Vagina (tissue), 2 donors: ENCODE data around the gene KLHL3. TPM values are rescaled to one million over a fixed set of nuclear protein-coding genes. Genes with fewer than 3 reads are reported as not detected.
A peak's percentile ranks its signal among the peaks of the same experiment; 100 is the strongest.
"Not testable (repeated sequence)": the region's sequence is repeated elsewhere in the genome, so short reads cannot be mapped to it uniquely, and the experiment has no call there.

ENCODE experiments used
- DNase-seq, 2 donors: peaks; one replicate each; pipeline ENCODE4 v3.0.0-alpha.2; 2017; ENCODE audit errors: extremely low spot score in 2 of 2
- H3K27ac ChIP-seq: fragments of 200-600 bp; sonication (generic); one replicate; pipeline ENCODE4 v1.5.1; 2019
- H3K27me3 ChIP-seq: fragments of 200-600 bp; sonication (generic); one replicate; pipeline ENCODE4 v1.5.1; 2019
- H3K36me3 ChIP-seq, 2 donors: fragments of 200-600 bp; sonication (generic); one replicate each; pipeline ENCODE4 v1.5.1; 2017 to 2019
- H3K4me1 ChIP-seq: fragments of 200-600 bp; sonication (generic); one replicate; pipeline ENCODE4 v1.5.1; 2019
- H3K4me3 ChIP-seq, 2 donors: fragments of 200-600 bp; sonication (generic); 1 replicate in 1 of 2; 2 replicates in 1 of 2; pipeline ENCODE4 v1.5.1; 2016 to 2019
- H3K9me3 ChIP-seq: fragments of 200-600 bp; sonication (generic); one replicate; pipeline ENCODE4 v1.5.1; 2019
- POLR2A ChIP-seq, 2 donors: fragments of 450-650 bp; IDR thresholded peaks; one replicate each; pipeline ENCODE4 v1.6.1; 2017; ENCODE audit warnings: antibody characterized with exemption in 2 of 2, mild to moderate bottlenecking in 2 of 2, moderate library complexity in 2 of 2
- POLR2AphosphoS5 ChIP-seq, 2 donors: sonication (generic); formaldehyde crosslinking; IDR thresholded peaks; one replicate each; pipeline ENCODE4 v1.9.0; 2017; ENCODE audit warnings: antibody characterized with exemption in 2 of 2, mild to moderate bottlenecking in 2 of 2, low read depth in 1 of 2; ENCODE audit not compliant: insufficient read depth in 1 of 2
- intact Hi-C: fragments of 100-400 bp; cut with DNase I; formaldehyde crosslinking; loops from one replicate; pipeline ENCODE4 v1.15.1; 2023
- total RNA-seq: library from RNA; depleted of rRNA; stranded (reverse); fragments of >200 nt; gene quantifications from one replicate; pipeline ENCODE4 v1.2.3, GENCODE V29; 2016
- TF ChIP-seq, protein P1 (sequence below), 3 experiments: fragments of 450-650 bp in 2 of 3; fragments of 200-600 bp in 1 of 3; sonication (generic) in 1 of 3; IDR thresholded peaks; one replicate each; pipeline ENCODE4 v1.5.1; 2017 to 2019; ENCODE audit warnings: antibody characterized with exemption in 3 of 3, mild to moderate bottlenecking in 2 of 3, moderate library complexity in 2 of 3

Gene KLHL3
- total RNA-seq, 1 donor from 2014 or later = 7.4 TPM

DNA sequence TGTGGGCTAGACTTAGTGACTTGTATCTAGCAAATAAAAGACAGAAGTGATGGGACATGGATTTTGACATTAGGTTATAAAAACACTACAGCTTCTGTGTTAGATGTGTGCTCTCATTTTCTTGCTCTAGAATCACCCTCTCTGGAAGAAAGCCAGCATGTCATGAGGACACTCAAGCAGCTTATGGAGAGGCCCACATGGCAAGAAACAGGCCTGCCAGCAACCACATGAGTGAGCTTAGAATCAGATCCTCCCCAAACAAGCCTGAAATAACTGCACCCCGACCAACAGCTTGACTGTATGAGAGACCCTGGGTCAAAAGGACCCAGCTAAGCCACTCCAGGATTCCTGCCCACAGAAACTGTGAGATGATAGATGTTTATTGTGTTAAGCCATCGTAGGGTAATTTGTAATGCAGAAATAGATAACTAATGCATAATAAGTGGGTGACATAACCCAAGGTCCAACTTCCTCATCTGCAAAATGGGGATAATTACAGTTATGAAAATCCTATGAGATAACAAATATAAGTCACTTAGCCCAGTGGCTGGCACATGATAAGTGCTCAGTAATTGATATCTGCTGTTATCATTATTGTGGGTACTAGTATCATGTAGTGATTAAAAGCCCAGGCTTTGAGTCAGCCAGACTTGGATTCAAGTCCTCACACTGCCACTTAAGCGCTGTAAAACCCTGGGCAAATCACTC lies 86.5 kb downstream of the KLHL3 start:
- TF ChIP-seq, protein P1, sequence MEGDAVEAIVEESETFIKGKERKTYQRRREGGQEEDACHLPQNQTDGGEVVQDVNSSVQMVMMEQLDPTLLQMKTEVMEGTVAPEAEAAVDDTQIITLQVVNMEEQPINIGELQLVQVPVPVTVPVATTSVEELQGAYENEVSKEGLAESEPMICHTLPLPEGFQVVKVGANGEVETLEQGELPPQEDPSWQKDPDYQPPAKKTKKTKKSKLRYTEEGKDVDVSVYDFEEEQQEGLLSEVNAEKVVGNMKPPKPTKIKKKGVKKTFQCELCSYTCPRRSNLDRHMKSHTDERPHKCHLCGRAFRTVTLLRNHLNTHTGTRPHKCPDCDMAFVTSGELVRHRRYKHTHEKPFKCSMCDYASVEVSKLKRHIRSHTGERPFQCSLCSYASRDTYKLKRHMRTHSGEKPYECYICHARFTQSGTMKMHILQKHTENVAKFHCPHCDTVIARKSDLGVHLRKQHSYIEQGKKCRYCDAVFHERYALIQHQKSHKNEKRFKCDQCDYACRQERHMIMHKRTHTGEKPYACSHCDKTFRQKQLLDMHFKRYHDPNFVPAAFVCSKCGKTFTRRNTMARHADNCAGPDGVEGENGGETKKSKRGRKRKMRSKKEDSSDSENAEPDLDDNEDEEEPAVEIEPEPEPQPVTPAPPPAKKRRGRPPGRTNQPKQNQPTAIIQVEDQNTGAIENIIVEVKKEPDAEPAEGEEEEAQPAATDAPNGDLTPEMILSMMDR (IDR thresholded peaks at IDR 0.05) = no peak
- no peak for TF ChIP-seq POLR2A (IDR thresholded peaks at IDR 0.05)
- no peak for TF ChIP-seq POLR2AphosphoS5 (IDR thresholded peaks at IDR 0.05; ENCODE audit: insufficient read depth in 1 of 2, low read depth in 1 of 2)
- H3K36me3 ChIP-seq = no peaks in the 10 kb centered on the region
- no peaks in the 10 kb centered on the region for H3K4me1 ChIP-seq
- no peaks in the 10 kb centered on the region for H3K27me3 ChIP-seq
- H3K9me3 ChIP-seq = no peaks in the 10 kb centered on the region
- no peak overlapping the region for H3K4me3 ChIP-seq
- H3K27ac ChIP-seq = peak overlapping the region; percentile 45
- DNase-seq = no peak
- intact Hi-C loops = no loop called here

DNA sequence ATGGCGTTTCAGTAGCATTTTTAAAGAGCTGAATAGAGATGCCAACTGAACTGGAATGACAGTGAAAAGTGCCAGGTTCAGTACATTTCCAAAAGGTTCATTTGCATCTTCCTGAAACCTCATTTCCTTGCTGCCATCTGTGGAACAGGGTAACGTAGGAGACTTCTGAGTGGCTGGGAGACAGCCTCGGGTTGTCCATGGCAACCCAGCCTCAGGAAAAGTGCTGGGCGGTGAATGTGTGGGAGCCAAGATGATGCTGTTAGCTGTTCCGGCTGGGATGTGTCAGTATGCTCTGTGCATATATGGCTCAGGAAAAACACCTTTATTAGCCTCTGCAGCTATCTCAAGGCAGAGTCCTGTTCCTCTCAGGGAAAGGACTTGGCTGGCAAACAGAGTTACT lies 87.5 kb downstream of the KLHL3 start:
- Histone ChIP-seq H3K4me3 (no peak overlapping the region), H3K27me3 (no peaks in the 10 kb centered on the region), H3K36me3 (no peaks in the 10 kb centered on the region), H3K9me3 (no peaks in the 10 kb centered on the region), H3K4me1 (no peaks in the 10 kb centered on the region), H3K27ac (peak overlapping the region; percentile 45)
- intact Hi-C loops = no loop called here
- no peak for DNase-seq
- TF ChIP-seq POLR2A (IDR thresholded peaks at IDR 0.05) (no peak), POLR2AphosphoS5 (IDR thresholded peaks at IDR 0.05; ENCODE audit: insufficient read depth in 1 of 2, low read depth in 1 of 2) (no peak)
- TF ChIP-seq, protein P1 (IDR thresholded peaks at IDR 0.05) = no peak

DNA sequence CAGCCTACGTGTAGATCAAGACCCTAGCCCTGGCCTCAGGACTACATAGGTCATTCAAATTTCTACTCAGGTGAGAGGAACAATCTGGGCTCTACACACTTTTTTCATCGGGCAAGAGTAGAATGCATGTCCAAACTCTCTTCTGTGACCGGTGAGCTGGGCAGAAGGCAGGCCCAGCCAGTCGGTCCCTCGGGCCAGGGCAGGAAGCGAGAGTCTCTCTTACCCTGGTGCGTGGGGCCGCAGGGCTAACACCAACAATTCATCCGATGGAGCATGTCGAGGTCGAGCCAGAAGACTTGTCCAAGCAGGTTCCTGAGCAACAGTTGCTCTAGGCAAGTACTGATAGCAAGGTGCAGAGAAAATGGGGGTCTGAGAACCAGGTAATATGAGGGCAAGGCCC lies 88.5 kb downstream of the KLHL3 start:
- H3K9me3 ChIP-seq = no peaks in the 10 kb centered on the region
- H3K4me3 ChIP-seq = no peak overlapping the region
- intact Hi-C loops = no loop called here
- DNase-seq = no peak
- no peaks in the 10 kb centered on the region for H3K27me3 ChIP-seq
- H3K36me3 ChIP-seq = no peaks in the 10 kb centered on the region
- TF ChIP-seq POLR2A (IDR thresholded peaks at IDR 0.05) (no peak), POLR2AphosphoS5 (IDR thresholded peaks at IDR 0.05; ENCODE audit: insufficient read depth in 1 of 2, low read depth in 1 of 2) (no peak)
- no peak overlapping the region for H3K27ac ChIP-seq
- H3K4me1 ChIP-seq = no peaks in the 10 kb centered on the region

DNA sequence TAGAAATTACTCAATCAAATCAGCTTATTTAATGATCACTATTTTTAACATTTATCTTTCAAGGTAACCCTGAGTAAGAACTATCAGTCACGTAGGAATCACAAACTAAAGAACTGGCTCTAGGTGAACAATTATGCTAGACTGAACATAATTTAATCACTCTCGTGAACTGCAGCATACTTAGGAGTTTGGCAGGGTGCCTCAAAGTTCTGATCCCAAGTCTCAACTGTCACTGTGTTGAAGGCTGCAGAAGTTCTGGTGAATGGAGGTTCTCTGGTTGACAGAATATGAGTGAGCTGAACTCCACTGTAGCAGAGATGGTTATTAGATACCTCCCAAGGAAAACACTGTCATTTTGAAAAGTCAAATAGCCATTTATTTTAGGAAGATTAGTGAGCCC lies 89.1 kb downstream of the KLHL3 start:
- intact Hi-C loops = no loop called here
- no peak for DNase-seq

DNA sequence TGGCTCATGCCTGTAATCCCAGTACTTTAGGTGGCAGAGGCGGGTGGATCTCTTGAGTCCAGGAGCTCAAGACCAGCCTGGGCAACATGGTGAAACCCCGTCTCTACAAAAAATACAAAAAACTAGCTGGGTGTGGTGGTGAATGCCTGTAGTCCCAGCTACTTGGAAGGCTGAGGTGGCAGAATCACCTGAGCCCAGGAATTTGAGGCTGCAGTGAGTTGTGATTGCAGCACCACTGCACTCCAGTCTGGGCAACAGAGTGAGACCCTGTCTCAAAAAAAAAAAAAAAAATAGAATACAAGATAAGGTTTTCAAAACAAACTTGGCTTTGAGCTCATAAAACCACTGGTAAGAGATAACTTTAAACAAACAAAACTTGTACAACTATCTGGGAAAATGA lies 92.8 kb downstream of the KLHL3 start:
- DNase-seq, H3K27ac ChIP-seq, H3K36me3 ChIP-seq, H3K4me1 ChIP-seq, H3K9me3 ChIP-seq, H3K27me3 ChIP-seq, H3K4me3 ChIP-seq, intact Hi-C loops: not testable (repeated sequence)

More for the DNA sequence above, 89.1 kb downstream of the KLHL3 start:
- Histone ChIP-seq H3K4me3 (no peak overlapping the region), H3K4me1 (no peaks in the 10 kb centered on the region), H3K9me3 (no peaks in the 10 kb centered on the region), H3K27me3 (no peaks in the 10 kb centered on the region), H3K36me3 (no peaks in the 10 kb centered on the region), H3K27ac (no peak overlapping the region)
- TF ChIP-seq, protein P1 (IDR thresholded peaks at IDR 0.05) = no peak
- TF ChIP-seq POLR2AphosphoS5 (IDR thresholded peaks at IDR 0.05; ENCODE audit: insufficient read depth in 1 of 2, low read depth in 1 of 2) (no peak), POLR2A (IDR thresholded peaks at IDR 0.05) (no peak)

DNA sequence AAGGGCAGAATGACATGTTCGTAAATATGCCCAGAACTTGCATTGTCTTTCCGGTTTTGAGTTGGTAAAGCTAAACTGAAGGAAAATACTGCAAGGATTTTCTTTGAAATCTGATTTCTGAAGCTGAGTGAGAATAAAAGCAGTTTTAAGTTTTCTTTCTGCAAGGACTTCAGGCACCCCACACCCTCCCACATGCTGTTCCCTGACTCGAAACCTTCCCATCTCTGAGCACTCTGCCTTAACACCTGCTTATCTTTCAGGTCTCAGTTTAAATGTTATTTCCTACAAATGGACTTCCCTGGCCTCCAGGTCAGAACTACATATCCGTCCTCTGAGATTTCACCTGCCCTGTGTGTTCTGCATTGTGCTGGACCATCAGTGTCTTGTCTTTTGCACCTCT lies 93.8 kb downstream of the KLHL3 start:
- H3K36me3 ChIP-seq = peaks cover 0 to 6% of the 10 kb centered on the region in 2 donors
- H3K27me3 ChIP-seq = no peaks in the 10 kb centered on the region
- intact Hi-C loops = no loop called here

More for the DNA sequence above, 93.8 kb downstream of the KLHL3 start:
- no peak for DNase-seq
- Histone ChIP-seq H3K27ac (no peak overlapping the region), H3K9me3 (no peaks in the 10 kb centered on the region), H3K4me1 (no peaks in the 10 kb centered on the region), H3K4me3 (no peak overlapping the region)
- no peak for TF ChIP-seq POLR2A (IDR thresholded peaks at IDR 0.05)
- TF ChIP-seq, protein P1 (IDR thresholded peaks at IDR 0.05) = no peak
- no peak for TF ChIP-seq POLR2AphosphoS5 (IDR thresholded peaks at IDR 0.05; ENCODE audit: insufficient read depth in 1 of 2, low read depth in 1 of 2)
